Stimulated activated CD4-positive, alpha-beta T cell treated with anti-CD3 and anti-CD28 coated beads, TNF-alpha, amount 100 ng/mL, for 1 hour (primary cell): ENCODE measurements around the gene ESYT2.
"Not testable (repeated sequence)": the region's sequence is repeated elsewhere in the genome, so short reads cannot be mapped to it uniquely, and the experiment has no call there.

Experiments
- DNase-seq, 3 donors: peaks; one replicate each; pipeline ENCODE4 v3.0.0-alpha.2; 2020; ENCODE audit warnings: low read depth in 3 of 3, low spot score in 1 of 3

The ESYT2 gene

GRCh38 chr7:158856883-158857668 is 27.8 kb upstream of the ESYT2 start:
- no peak for DNase-seq

DNA sequence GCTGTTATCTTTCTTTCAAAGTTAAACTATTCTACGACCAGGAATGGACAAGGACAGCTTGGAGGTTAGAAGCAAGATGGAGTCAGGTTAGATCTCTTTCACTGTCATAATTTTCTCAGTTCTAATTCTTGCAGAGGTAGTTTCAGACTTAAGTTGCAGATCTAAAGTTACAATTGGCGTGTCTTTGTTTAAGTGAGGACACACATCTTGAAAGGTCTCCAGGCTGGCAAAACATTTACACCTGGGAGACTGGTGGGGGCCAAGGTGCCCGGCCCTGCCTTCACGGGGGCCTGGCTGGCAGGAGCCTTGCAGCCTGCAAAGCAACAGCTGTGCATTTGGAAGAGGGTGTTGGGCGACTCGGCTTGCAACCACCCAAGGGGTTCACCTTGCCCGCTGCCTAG is 25.4 kb upstream of the ESYT2 start:
- DNase-seq: no peak

DNA sequence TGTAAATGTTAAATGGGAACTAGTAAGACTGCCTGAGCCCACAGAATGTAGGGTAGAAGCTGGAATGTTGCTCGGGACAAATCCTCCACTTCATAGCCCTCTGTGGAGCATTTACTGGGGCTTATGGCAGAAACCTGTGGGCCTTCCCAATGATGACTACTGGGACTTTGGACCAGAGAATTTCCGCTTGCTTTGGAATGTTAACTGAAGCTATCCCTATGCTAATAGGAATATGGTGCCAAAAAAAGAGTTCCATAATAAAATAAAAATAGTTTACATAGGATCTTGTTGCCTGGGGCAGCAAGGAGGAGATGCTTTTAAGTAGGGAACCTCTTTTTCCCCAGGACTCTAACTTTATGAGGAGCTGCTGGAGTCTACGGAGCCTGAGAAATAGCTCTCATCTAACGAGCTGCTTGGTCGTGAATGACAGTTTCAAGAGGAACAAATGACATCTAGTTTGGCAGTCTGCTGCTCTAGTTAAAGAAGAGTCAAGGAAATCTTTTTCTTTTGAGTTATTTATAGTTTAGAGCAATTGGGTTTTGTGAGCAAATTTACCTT is 21.3 kb upstream of the ESYT2 start:
- DNase-seq: no peak

- DNase-seq: no peak
Observed at GRCh38 chr7:158849768-158850544, 20.6 kb upstream of the ESYT2 start.

DNA sequence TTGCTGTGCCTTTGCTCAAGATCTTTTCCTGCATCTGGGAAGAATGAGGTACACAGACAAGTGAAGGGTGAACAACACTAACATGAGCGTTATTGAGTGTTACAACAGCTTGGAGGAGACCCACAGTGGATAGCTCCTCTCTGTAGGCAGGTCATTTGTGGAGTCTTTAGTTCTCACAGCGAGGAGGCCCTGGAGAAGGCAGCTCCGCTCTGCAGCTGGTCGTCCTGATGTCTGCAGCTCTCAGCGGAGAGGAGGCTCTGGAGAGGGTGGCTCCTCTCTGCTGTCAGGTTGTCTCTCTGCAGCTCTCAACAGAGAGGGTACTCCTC is 20.1 kb upstream of the ESYT2 start:
- DNase-seq: no peak

GRCh38 chr7:158847451-158847866 is 18.1 kb upstream of the ESYT2 start:
- no peak for DNase-seq

- DNase-seq: no peak
Observed at GRCh38 chr7:158846304-158846703, 17.0 kb upstream of the ESYT2 start.

DNA sequence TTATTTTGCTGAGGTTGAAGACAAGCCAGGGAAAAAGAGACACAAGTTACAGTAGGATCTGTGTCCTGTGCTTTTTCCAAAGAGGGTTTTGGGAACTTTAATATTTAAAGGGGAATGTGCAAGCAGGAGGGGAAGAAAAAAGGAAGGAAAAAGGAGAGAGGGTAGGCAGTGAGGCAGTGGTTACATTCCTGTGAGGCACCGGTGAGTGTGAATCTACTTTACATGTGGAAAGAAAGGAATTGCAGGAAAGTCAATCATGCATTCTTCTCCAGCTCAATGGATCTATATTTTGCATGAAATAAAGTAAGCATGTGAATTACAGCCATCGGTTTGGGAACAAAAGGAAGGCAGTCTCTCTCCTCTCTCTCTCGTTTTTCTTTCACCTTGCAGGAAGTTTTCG is 14.5 kb upstream of the ESYT2 start:
- DNase-seq: no peak

DNA sequence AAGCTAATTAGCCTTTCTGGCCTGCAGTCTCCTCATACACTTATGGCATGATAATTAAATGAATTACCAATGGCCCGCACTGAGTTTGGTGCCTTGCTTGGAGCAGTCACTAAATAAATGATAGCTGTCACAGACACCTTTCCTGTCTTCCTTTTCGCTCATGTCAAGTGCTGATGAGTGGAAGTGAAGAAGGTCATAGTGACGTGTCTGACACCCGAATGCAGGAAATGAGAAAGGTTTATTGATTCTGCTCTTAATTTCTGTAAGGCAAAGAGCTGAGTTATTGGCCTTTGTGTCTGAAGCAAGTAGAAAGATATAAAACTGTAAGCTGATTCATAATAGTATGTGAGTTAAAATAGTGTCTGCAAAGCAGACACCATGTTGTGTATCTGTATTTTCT is 13.2 kb upstream of the ESYT2 start:
- DNase-seq: no peak

GRCh38 chr7:158840604-158841003 is 11.3 kb upstream of the ESYT2 start:
- DNase-seq: no peak

DNA sequence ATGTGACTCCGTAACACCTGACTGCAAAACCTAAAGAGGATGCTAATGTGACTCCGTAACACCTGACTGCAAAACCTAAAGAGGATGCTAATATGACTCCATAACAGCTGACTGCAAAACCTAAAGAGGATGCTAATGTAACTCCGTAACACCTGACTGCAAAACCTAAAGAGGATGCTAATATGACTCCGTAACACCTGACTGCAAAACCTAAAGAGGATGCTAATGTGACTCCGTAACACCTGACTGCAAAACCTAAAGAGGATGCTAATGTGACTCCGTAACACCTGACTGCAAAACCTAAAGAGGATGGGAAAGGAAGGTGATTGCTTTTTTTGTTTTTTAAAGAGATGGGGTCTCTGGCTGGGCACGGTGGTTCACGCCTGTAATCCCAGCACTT is 9.9 kb upstream of the ESYT2 start:
- not testable (repeated sequence) for DNase-seq

DNA sequence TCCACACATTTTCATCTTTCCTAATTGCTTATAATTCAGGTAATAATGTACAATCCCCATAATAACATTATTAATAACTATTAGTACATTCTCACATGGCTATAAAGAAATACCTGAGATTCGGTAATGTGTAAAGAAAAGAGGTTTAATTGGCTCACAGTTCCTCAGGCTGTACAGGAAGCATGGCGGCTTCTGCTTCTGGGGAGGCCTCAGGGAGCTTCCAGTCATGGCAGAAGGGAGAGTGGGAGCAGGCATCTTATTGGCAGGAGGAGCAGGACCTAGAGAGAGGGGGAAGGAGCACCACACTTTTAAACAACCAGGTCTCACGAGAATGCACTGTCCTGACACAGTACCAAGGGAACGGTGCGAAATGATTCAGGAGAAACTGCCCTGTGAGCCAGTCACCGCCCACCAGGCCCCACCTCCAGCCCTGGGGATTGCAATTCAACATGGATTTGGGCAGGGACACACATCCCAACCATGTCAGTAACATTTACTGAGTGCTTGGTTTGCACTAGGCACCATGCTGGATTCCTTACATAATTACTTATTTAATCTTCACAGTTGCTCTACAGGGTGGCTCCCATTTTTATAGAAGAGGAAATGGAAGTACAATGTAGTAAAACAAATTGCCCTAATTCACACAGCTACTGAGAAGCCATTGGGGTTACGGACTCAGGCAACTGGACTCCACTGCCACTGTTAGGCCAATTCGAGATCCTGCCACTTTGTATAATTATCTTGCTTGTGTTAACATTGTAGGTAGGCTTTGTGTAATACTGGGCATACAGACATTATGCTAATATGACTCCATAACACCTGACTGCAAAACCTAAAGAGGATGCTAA is 8.7 kb upstream of the ESYT2 start:
- DNase-seq: no peak

GRCh38 chr7:158836692-158837091 is 7.4 kb upstream of the ESYT2 start:
- no peak for DNase-seq

GRCh38 chr7:158834878-158835784 is 5.8 kb upstream of the ESYT2 start:
- no peak for DNase-seq

DNA sequence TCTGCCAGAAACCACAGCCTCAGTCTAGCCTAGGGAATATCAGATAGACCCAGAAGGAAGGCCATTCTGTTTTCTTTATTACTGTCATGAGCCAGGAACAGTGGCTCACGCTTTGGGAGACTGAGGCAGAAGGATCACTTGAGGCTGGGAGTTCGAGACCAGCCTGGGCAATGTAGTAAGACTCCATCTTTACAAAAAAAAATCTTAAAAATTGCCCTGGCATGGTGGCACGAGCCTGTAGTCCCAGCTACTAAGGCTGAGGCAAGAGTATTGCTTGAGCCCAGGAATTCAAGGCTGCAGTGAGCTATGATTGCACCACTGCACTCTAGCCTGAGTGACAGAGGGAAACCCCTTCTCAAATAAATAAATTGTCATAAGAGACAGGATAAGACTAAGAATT is 3.7 kb upstream of the ESYT2 start:
- no peak for DNase-seq

DNA sequence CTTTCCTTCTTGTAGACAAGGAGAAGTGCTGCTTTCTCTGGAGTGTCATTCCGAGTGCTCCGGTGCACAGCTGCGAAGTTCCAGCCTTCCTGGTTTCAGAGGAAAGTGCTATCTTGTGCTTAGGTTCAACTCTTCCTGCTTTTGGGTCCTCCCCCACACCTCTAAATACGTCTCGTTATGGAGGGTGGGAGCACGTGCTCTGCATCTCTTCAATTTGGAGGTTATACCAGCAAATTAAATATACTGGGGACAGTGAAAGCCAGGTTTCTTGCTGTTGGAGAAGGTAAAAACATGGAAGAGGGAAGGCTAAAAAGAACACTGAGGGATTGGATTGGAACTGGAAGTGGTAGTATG is 2.4 kb upstream of the ESYT2 start:
- DNase-seq: no peak

DNA sequence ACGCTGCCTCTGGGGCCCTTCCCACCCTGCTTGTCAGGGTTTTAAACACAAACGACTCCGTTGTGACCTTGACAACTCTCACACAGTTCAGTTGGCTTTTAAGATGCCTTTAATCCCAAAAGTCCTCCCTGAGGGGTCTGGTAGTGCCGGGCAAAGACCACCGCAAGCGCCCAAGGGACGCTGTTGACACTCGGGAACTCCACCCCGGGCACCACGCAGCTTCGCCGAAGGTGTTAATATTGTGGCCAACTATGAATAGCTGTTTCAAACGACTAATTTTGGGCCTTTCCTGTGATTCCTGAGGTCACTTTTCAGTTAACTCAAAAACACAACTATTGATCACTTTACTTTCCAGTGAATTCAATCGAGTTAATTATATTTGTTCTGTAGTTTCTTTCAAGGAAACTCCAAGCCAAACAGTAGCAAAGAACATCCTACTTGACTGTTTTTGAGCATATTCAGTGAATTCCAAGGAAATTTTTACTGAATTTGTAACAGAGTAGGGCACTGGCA is 958 bp upstream of the ESYT2 start:
- DNase-seq: no peak

DNA sequence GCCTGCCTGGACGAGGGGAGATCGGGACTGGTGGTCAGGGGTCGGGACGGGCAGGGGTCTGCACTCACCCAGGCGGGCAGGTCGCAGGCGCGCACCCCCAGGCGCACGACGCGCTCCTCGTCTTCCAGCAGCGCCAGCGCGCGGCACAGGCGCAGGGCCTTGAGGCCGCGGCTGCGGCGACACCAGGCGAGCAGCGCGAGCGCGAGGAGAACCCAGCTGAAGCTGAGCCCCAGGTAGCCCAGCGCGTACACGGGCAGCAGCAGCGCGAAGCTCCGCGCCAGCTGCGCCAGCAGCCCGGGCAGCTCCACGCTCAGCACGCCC is 328 bp downstream of the ESYT2 start:
- peak in 2 of 3 donors; percentile 49 to 50 for DNase-seq

GRCh38 chr7:158828133-158829020 is 932 bp downstream of the ESYT2 start:
- DNase-seq: no peak
